Heart right ventricle (tissue), 16 donors: ENCODE results near the gene PADI1. TPM values are rescaled to one million over a fixed set of nuclear protein-coding genes. Genes with fewer than 3 reads are reported as not detected.

Experiments used
- ATAC-seq, 8 donors: fragments of 200-7000 bp; cut with Tn5 transposase; one replicate each; pipeline ENCODE4 v1.9.1; 2020; ENCODE audit warnings: mild to moderate bottlenecking in 8 of 8, moderate library complexity in 8 of 8, moderate number of reproducible peaks in 1 of 8
- DNase-seq, 2 donors: peaks; one replicate each; pipeline ENCODE4 v3.0.0-alpha.2; 2020
- H3K27ac ChIP-seq, 10 donors: fragments of 200-600 bp; sonication (generic) in 2 of 10; one replicate each; pipeline versions ENCODE4 v1.5.0 to v1.8.0; 2020 to 2022; ENCODE audit warnings: mild to moderate bottlenecking in 3 of 10
- H3K27me3 ChIP-seq, 7 donors: fragments of 200-600 bp; one replicate each; pipeline ENCODE4 v1.8.0; 2021 to 2022; ENCODE audit warnings: mild to moderate bottlenecking in 2 of 7
- H3K36me3 ChIP-seq, 9 donors: fragments of 200-600 bp; sonication (generic) in 1 of 9; one replicate each; pipeline versions ENCODE4 v1.5.0 to v1.8.0; 2020 to 2022; ENCODE audit warnings: mild to moderate bottlenecking in 2 of 9
- H3K4me1 ChIP-seq, 9 donors: fragments of 200-600 bp; sonication (generic) in 1 of 9; one replicate each; pipeline versions ENCODE4 v1.5.0 to v1.8.0; 2020 to 2022; ENCODE audit warnings: mild to moderate bottlenecking in 4 of 9
- H3K4me3 ChIP-seq, 10 donors: fragments of 200-600 bp; sonication (generic) in 2 of 10; one replicate each; pipeline versions ENCODE4 v1.5.0 to v1.8.0; 2020 to 2022; ENCODE audit warnings: mild to moderate bottlenecking in 7 of 10, moderate library complexity in 2 of 10
- H3K9me3 ChIP-seq, 11 donors: fragments of 200-600 bp in 10 of 11; sonication (generic) in 2 of 11; one replicate each; pipeline versions ENCODE4 v1.5.0 to v1.8.0; 2013 to 2022; ENCODE audit warnings: mild to moderate bottlenecking in 2 of 11, control low read depth in 1 of 11, moderate library complexity in 1 of 11
- WGBS, 2 donors: extraction: QIAGEN DNeasy Blood & Tissue Kit; methylation state at CpG; one replicate each; pipeline ENCODE4 v1.1.7; 2013; ENCODE audit warnings: inconsistent platforms in 1 of 2; 5-methylcytosine and 5-hydroxymethylcytosine counted together
- intact Hi-C, 10 donors: fragments of 100-400 bp; cut with DNase I; formaldehyde crosslinking; loops; one replicate each; pipeline versions ENCODE4 v1.11.1 to v1.14.2; 2022
- polyA plus RNA-seq, 2 donors: library from polyadenylated mRNA; stranded (reverse); fragments of 200-250 nt; gene quantifications; one replicate each; pipeline ENCODE4 v1.2.3, GENCODE V29; 2013
- total RNA-seq, 10 donors: library from RNA; stranded (reverse); fragmentation: NEBNext Ultra II Directional in 3 of 10; extraction: Animal tissue kit (Norgen Biotek cat#: 25700) in 3 of 10; gene quantifications; one replicate each; pipeline versions ENCODE4 v1.2.1 to v1.2.4, GENCODE V29; 2021 to 2023
- TF ChIP-seq, protein P1 (sequence below), 9 donors: fragments of 200-600 bp; sonication (generic) in 2 of 9; IDR thresholded peaks; one replicate each; pipeline versions ENCODE4 v1.5.0 to v1.8.0; 2021 to 2022; ENCODE audit warnings: antibody characterized with exemption in 9 of 9, mild to moderate bottlenecking in 5 of 9, moderate library complexity in 1 of 9
- donor health status: Arrhythmogenic right ventricular cardiomyopathy.
- donor health status: ischemic (EF 13 %, LVEDD 7.1; RV severe dilation, severe dysfunction).
- donor health status: healthy with polysubstance abuse.
- donor health status: DM: no; HTN: yes; CAD: no.
- donor health status: DM: no; HTN: no; CAD: no.
- donor health status: ischemic (EF 25% LVEDD 6.9; RV normal size, moderate dysfunction).
- donor health status: ischemic (EF 25% LVEDD 5.7; RV mildly dilated, moderate dysfunction).
- donor health status: healthy.
- donor health status: DM: yes; HTN: yes; CAD: no.
- donor health status: Ischemic cardiomyopathy.
- donor health status: ischemic (EF 35%, LVEDD 5.7; RV mildly dilated, moderate dysfunction).
- donor health status: nonischemic (EF 11% LVEDD 7.7; RV severe dilation, severe dysfunction).
- donor health status: DM: yes; HTN: yes; CAD: no.
- donor health status: PGD.
- donor health status: ischemic (EF 29% LVEDD 5.4; RV normal size, mild dysfunction).
- donor health status: nonischemic (EF 23%, LVEDD 6.1; RV moderate dilation, normal function).

PADI1 gene
- total and polyA plus RNA-seq, 12 donors: 0.01 TPM; not detected in 11

DNA sequence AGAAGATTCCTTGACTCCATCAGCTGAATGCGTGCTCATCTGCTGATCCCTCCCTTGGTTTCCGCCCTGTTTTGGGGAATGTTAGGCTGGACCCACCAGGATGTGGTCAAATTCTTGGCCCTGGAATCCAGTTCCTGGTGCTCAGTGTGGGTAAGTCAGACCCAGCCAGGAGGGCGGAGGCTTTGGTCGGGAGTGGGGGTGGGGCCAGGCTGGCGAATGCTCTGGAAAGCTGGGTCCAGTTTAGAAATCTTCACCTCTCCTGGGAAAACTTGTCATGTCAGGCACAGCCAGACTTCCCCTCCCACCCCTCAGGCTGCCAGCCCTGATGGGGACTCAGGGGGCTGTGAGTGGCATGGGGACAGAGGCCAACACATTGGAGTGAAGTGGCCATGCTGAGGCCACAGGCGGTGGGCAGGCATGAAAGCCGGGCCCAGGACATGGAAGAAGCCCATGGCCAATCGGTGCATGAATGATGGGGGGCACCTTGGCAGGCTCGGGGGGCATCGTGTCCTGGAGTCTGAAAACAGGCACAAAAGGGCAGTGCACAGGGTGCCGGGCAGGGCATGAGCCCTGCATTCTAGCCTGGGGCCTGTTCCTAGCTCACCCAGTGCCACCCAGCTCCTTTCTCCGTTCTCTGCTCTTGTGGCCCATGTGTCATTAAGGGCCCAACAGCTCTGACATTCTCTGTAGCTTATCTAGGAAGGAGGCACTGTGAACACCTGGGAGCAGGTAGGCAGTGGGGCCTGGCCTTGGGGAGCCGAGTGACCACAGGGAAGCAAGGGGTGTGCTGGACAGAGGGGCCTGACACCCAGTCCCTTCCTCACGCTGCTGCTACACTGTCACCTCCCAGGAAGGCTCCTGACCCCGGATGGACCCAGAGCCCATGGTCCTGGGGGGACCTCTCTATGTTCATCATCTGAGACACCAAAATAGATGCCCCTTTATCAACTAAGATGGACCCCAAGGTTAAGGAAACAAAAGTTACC, 14.6 kb upstream of the PADI1 start:
- no peak overlapping the region for H3K4me3 ChIP-seq
- ATAC-seq (no peak), DNase-seq (no peak)
- TF ChIP-seq, protein P1, sequence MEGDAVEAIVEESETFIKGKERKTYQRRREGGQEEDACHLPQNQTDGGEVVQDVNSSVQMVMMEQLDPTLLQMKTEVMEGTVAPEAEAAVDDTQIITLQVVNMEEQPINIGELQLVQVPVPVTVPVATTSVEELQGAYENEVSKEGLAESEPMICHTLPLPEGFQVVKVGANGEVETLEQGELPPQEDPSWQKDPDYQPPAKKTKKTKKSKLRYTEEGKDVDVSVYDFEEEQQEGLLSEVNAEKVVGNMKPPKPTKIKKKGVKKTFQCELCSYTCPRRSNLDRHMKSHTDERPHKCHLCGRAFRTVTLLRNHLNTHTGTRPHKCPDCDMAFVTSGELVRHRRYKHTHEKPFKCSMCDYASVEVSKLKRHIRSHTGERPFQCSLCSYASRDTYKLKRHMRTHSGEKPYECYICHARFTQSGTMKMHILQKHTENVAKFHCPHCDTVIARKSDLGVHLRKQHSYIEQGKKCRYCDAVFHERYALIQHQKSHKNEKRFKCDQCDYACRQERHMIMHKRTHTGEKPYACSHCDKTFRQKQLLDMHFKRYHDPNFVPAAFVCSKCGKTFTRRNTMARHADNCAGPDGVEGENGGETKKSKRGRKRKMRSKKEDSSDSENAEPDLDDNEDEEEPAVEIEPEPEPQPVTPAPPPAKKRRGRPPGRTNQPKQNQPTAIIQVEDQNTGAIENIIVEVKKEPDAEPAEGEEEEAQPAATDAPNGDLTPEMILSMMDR (IDR thresholded peaks at IDR 0.05): no peak
- H3K36me3 ChIP-seq: no peaks in the 10 kb centered on the region
- peaks cover 0 to 17% (median 0%) of the 10 kb centered on the region in 11 donors for H3K9me3 ChIP-seq
- peaks cover 0 to 46% (median 22%) of the 10 kb centered on the region in 7 donors for H3K27me3 ChIP-seq
- intact Hi-C loops: no loop called here
- H3K4me1 ChIP-seq: no peaks in the 10 kb centered on the region
- 78 to 80% methylated on average over 15 of the region's 15 CpGs for WGBS, 2 donors
- H3K27ac ChIP-seq: no peak overlapping the region

DNA sequence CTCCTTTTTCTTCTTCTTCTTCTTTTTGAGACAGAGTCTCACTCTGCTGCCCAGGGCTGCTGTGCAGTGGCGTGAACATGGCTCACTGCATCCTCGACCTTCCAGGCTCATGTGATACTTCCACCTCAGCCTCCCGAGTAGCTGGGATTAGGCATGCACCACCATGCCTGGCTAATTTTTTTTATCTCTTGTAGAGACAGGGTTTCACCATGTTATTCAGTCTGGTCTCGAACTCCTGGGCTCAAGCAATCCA, 13.0 kb upstream of the PADI1 start:
- TF ChIP-seq, protein P1 (IDR thresholded peaks at IDR 0.05): no peak
- Histone ChIP-seq H3K27me3 (peaks cover 0 to 51% (median 24%) of the 10 kb centered on the region in 7 donors), H3K27ac (no peak overlapping the region), H3K36me3 (no peaks in the 10 kb centered on the region), H3K4me1 (no peaks in the 10 kb centered on the region), H3K4me3 (no peak overlapping the region), H3K9me3 (peaks cover 0 to 17% (median 0%) of the 10 kb centered on the region in 11 donors)
- intact Hi-C loops: no loop called here
- DNase-seq (no peak), ATAC-seq (no peak)
- WGBS, 2 donors: 81% methylated on average over 4 of the region's 4 CpGs

DNA sequence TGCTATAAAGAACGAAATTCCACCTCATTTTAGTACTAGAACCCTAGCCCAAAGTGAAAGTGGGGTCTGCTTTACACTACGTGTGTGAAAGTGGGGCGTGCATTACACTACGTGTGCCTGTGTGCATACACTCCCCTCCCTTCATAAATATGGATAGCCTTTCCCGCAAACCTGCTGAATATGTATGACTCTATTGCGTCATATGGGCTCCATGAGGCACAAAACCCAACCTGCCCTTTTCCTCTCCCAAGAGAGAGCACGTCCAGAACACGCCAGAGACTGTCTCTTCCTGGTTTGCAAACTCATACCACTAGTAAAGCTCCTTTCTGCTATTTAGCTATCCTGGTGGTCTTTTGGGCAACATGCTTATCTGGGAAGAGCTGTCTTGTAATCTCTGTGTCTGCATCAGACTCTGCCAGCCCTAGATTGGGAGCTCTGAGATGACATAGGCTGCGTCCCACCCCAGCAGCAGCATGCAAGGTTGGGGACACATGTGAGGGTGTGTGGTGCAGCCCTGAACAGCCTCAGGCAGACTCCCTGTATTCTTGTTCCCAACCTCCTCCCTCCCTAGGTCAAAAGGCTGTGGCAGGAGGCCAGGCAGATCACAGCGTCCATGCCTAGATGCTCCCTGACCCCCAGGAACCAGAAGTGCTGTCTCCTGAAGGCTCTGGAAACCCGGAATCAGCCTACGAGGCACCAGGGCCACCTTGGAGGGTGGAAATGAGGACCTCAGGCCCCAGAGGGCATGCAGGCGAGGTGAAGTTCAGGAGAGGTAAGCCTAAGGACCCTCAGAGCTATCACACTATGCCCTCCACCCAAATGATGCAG, 12.3 kb upstream of the PADI1 start:
- intact Hi-C loops: no loop called here
- WGBS, 2 donors: 70 to 75% methylated on average over 13 of the region's 13 CpGs
- Histone ChIP-seq H3K4me3 (no peak overlapping the region), H3K27ac (no peak overlapping the region), H3K36me3 (no peaks in the 10 kb centered on the region), H3K27me3 (peaks cover 0 to 55% (median 27%) of the 10 kb centered on the region in 7 donors), H3K9me3 (peaks cover 0 to 17% (median 0%) of the 10 kb centered on the region in 11 donors), H3K4me1 (no peaks in the 10 kb centered on the region)
- no peak for DNase-seq
- TF ChIP-seq, protein P1 (IDR thresholded peaks at IDR 0.05): no peak
- ATAC-seq: no peak
